NCI-H1092 (cell line): ENCODE results near the gene BHLHE40.

Experiments used
- DNase-seq: peaks from one replicate; lab custom pipeline; 2025; lab: John Stamatoyannopoulos, UW

The BHLHE40 gene

GRCh38 chr3:4983739-4984510 is 4.7 kb downstream of the BHLHE40 start:
- no peak for DNase-seq

- DNase-seq, result no peak
Observed at GRCh38 chr3:4984511-4984864, 5.3 kb downstream of the BHLHE40 start.

GRCh38 chr3:4985330-4986174 is 6.3 kb downstream of the BHLHE40 start:
- DNase-seq, result no peak

GRCh38 chr3:4986175-4986781 is 7.0 kb downstream of the BHLHE40 start:
- DNase-seq, result no peak

GRCh38 chr3:4986782-4987537 is 7.7 kb downstream of the BHLHE40 start:
- DNase-seq, result peak; percentile 70

- DNase-seq, result no peak
Observed at GRCh38 chr3:4987538-4988296, 8.5 kb downstream of the BHLHE40 start.

- DNase-seq, result no peak
Observed at GRCh38 chr3:4988983-4989834, 10.0 kb downstream of the BHLHE40 start.

- no peak for DNase-seq
Observed at GRCh38 chr3:4990069-4990468, 10.8 kb downstream of the BHLHE40 start.

GRCh38 chr3:4992118-4992517 is 12.9 kb downstream of the BHLHE40 start:
- no peak for DNase-seq

- no peak for DNase-seq
Observed at GRCh38 chr3:4993276-4994143, 14.3 kb downstream of the BHLHE40 start.

GRCh38 chr3:4994144-4994730 is 15.0 kb downstream of the BHLHE40 start:
- DNase-seq, result no peak

GRCh38 chr3:4994823-4995499 is 15.7 kb downstream of the BHLHE40 start:
- no peak for DNase-seq

- no peak for DNase-seq
Observed at GRCh38 chr3:4995500-4996053, 16.3 kb downstream of the BHLHE40 start.

GRCh38 chr3:4996223-4996765 is 17.1 kb downstream of the BHLHE40 start:
- DNase-seq, result no peak

- DNase-seq, result no peak
Observed at GRCh38 chr3:4996771-4997291, 17.6 kb downstream of the BHLHE40 start.

- no peak for DNase-seq
Observed at GRCh38 chr3:4997946-4998345, 18.7 kb downstream of the BHLHE40 start.

- no peak for DNase-seq
Observed at GRCh38 chr3:4999531-5000184, 20.4 kb downstream of the BHLHE40 start.
